H1 (cell line): ENCODE results near the gene TGFB1. TPM values are rescaled to one million over a fixed set of nuclear protein-coding genes. Genes with fewer than 3 reads are reported as not detected.

ENCODE experiments used
- ASH2L ChIP-seq: fragments of 200-600, 300-600 bp; sonication (generic); IDR thresholded peaks from one replicate; pipeline ENCODE4 v1.7.1; 2017; ENCODE audit warnings: low read length
- ATF2 ChIP-seq: IDR thresholded peaks from 2 replicates; pipeline ENCODE4 v1.6.1; 2012; ENCODE audit warnings: low read length, inconsistent platforms
- BACH1 ChIP-seq: IDR thresholded peaks from 2 replicates; pipeline ENCODE4 v1.6.1; 2012; ENCODE audit warnings: low read length, improper control_type of control experiment
- BCL11A ChIP-seq, 2 experiments: IDR thresholded peaks; one replicate each; pipeline ENCODE4 v1.6.1; 2011; ENCODE audit warnings: low read depth in 2 of 2, low read length in 2 of 2, mild to moderate bottlenecking in 2 of 2
- CHD2 ChIP-seq: IDR thresholded peaks from 2 replicates; pipeline ENCODE4 v1.6.1; 2012; ENCODE audit warnings: low read length, improper control_type of control experiment
- CREB1 ChIP-seq: IDR thresholded peaks from 2 replicates; pipeline ENCODE4 v1.6.1; 2012; ENCODE audit warnings: inconsistent platforms
- CTBP2 ChIP-seq: IDR thresholded peaks from 2 replicates; pipeline ENCODE4 v1.7.0; 2011; ENCODE audit warnings: borderline replicate concordance, mild to moderate bottlenecking, moderate library complexity, mixed read lengths, low read length; ENCODE audit not compliant: insufficient read depth, insufficient read length
- E2F6 ChIP-seq: IDR thresholded peaks from 2 replicates; pipeline ENCODE4 v1.6.1; 2012; ENCODE audit warnings: inconsistent platforms
- EP300 ChIP-seq, 2 experiments: IDR thresholded peaks; 1 replicate in 1 of 2; 2 replicates in 1 of 2; pipeline ENCODE4 v1.6.1; 2011 to 2012; ENCODE audit warnings: low read depth in 2 of 2, low read length in 2 of 2, mild to moderate bottlenecking in 2 of 2, borderline replicate concordance in 1 of 2, inconsistent platforms in 1 of 2, moderate library complexity in 1 of 2
- FOSL1 ChIP-seq: IDR thresholded peaks from 2 replicates; pipeline ENCODE4 v1.6.1; 2011; ENCODE audit warnings: mild to moderate bottlenecking, low read depth, low read length, moderate library complexity; ENCODE audit not compliant: insufficient read depth
- HDAC2 ChIP-seq, 2 experiments: fragments of 300-600 bp in 1 of 2; sonication (generic) in 1 of 2; IDR thresholded peaks; 2 replicates each; pipeline ENCODE4 v1.6.1; 2011 to 2012; ENCODE audit warnings: low read depth in 2 of 2, low read length in 2 of 2, mild to moderate bottlenecking in 2 of 2, moderate library complexity in 2 of 2, borderline replicate concordance in 1 of 2, inconsistent platforms in 1 of 2
- HDAC6 ChIP-seq: IDR thresholded peaks from one replicate; pipeline ENCODE4 v1.7.1; 2012; ENCODE audit warnings: low read depth, mild to moderate bottlenecking, inconsistent platforms, low read length, moderate library complexity
- KDM4A ChIP-seq: IDR thresholded peaks from one replicate; pipeline ENCODE4 v1.7.1; 2012; ENCODE audit warnings: low read depth, mild to moderate bottlenecking, moderate library complexity, low read length, inconsistent platforms; ENCODE audit not compliant: severe bottlenecking
- NANOG ChIP-seq: IDR thresholded peaks from 2 replicates; pipeline ENCODE4 v1.6.1; 2011; ENCODE audit warnings: low read length, low read depth, mild to moderate bottlenecking, inconsistent platforms; ENCODE audit not compliant: insufficient read depth, poor library complexity, severe bottlenecking
- POU5F1 ChIP-seq: IDR thresholded peaks from 2 replicates; pipeline ENCODE4 v1.6.1; 2011; ENCODE audit warnings: low read depth, mild to moderate bottlenecking, low read length, moderate library complexity
- RBBP5 ChIP-seq: IDR thresholded peaks from 2 replicates; pipeline ENCODE4 v1.7.1; 2012; ENCODE audit warnings: low read depth, mild to moderate bottlenecking, inconsistent platforms, low read length, moderate library complexity, borderline replicate concordance
- SIRT6 ChIP-seq: IDR thresholded peaks from one replicate; pipeline ENCODE4 v1.7.1; 2012; ENCODE audit warnings: low read length, inconsistent platforms
- SIX5 ChIP-seq: IDR thresholded peaks from 2 replicates; pipeline ENCODE4 v1.6.1; 2011; ENCODE audit warnings: mild to moderate bottlenecking, low read depth, low read length
- SP1 ChIP-seq: IDR thresholded peaks from 2 replicates; pipeline ENCODE4 v1.6.1; 2011; ENCODE audit warnings: low read depth, low read length
- SP4 ChIP-seq: IDR thresholded peaks from 2 replicates; pipeline ENCODE4 v1.6.1; 2012; ENCODE audit warnings: low read length, inconsistent platforms
- TBP ChIP-seq: IDR thresholded peaks from 2 replicates; pipeline ENCODE4 v1.6.1; 2011; ENCODE audit warnings: low read depth, low read length, improper control_type of control experiment
- TCF12 ChIP-seq: IDR thresholded peaks from 2 replicates; pipeline ENCODE4 v1.6.1; 2011; ENCODE audit warnings: low read depth, mild to moderate bottlenecking, low read length
- polyA plus RNA-seq, 7 experiments: library from polyadenylated mRNA; depleted of rRNA in 3 of 7; stranded (reverse) in 5 of 7; unstranded in 2 of 7; fragments of >200 nt in 5 of 7; fragments of 200-250 nt in 2 of 7; gene quantifications; 1 replicate in 5 of 7; 2 replicates in 1 of 7; 4 replicates in 1 of 7; pipeline versions ENCODE4 v1.2.1 to v1.2.3, GENCODE V29; 2011 to 2013; ENCODE audit warnings: missing spikeins in 2 of 7, mixed read lengths in 2 of 7
- total RNA-seq: library from RNA; stranded (reverse); fragmentation: NEBNext Ultra II Directional; extraction: Animal tissue kit (Norgen Biotek cat#: 25700); gene quantifications from 2 replicates; pipeline ENCODE4 v1.2.1, GENCODE V29; 2021

TGFB1 gene
- total and polyA plus RNA-seq, 2 of the 8 experiments (the other 6 are each of a cell fraction or from before 2014, with no cell fraction given), result 1.7 to 10.6 TPM

DNA sequence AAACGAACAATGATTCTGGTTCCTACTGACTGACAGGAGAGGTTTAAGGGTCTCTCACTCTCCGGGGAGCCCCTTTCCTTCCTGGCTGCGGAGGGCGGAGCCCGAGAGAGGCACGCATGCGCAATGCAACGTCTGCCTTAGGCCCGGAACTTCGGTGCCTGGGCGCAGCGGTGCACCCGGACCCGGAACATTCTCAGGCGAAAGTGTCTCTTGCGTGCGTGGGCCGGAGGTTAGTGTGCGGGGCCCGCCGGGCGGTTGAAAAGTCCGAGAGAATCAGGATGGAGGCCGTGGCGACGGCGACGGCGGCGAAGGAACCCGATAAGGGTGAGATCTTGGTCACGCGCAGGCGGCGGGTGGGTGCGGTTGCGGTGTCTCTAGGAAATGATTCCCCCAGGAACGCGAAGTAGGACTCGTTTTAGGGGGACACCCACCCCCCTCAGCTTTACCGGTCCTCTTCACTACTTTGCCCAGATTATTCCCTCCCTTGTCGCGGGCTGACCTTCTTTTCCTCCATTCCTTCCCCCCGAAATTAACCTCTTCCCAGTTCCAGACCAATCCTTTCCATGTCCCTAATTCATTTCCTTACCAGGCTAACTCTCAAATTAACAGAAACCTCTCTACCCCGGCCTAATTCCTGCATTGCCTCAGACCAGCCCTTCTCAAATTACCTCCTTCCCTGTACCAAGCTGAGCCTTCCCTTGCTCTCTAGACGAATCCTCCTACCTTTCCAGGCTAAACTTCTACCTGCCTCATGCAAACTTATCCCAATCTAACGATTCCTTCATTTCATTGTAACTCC lies 43.5 kb downstream of the TGFB1 start, which contains the start of gene CCDC97 (continued):
- TF ChIP-seq POU5F1 (no peak), SP1 (peak; percentile 57; the same call in 1 of the 2 replicates), EP300 (IDR thresholded peaks at IDR 0.05; ENCODE audit: borderline replicate concordance in 1 of 2, low read depth in 2 of 2, low read length in 2 of 2) (no peak), SP4 (0 out of 2 replicates have a peak, but pooled peaks have one; percentile 19), E2F6 (no peak; the same call in 1 of the 2 replicates), CTBP2 (no peak), RBBP5 (peak; percentile 93), CREB1 (peak; percentile 27; the same call in 1 of the 2 replicates), SIRT6 (no peak), KDM4A (peak; percentile 88), TBP (peak; percentile 82), BACH1 (peak; percentile 78), CHD2 (peak; percentile 48; the same call in 1 of the 2 replicates), SIX5 (peak; percentile 21; the same call in 1 of the 2 replicates), BCL11A (IDR thresholded peaks at IDR 0.05; ENCODE audit: low read depth in 2 of 2, low read length in 2 of 2) (no peak), ASH2L (peak; percentile 98), NANOG (no peak), ATF2 (no peak), HDAC2 (IDR thresholded peaks at IDR 0.05; ENCODE audit: borderline replicate concordance in 1 of 2, low read depth in 2 of 2, low read length in 2 of 2) (peak; percentile 88 to 92), FOSL1 (no peak), HDAC6 (no peak), TCF12 (peak; percentile 62; the same call in 1 of the 2 replicates)
